ENCODE measurements around the gene KAT8.

KAT8 gene

DNA sequence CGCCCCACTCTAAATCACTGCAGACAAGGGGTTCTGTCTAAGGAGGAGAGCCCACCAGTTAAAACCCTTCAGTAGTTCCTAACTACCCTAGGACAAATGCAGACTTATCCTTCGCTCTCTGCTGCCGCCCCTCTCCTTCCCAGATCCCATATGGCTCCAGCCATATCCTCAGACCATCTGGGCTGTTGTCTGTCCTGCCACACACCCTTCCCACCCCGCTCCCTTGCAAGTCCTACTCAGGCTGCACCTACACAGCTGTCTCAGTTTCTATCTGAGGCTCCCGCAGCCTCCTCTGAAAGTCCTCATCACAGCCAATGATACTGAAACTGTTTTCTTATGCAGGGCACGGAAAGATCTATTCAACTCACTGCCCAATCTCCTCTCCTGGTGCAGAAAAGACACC, 10.0 kb upstream of the KAT8 start:
- no peak overlapping the region for H3K4me3 ChIP-seq (ENCODE audit: control insufficient read depth, low read depth, low read length)
- no peak for TF ChIP-seq CTCF (conservative IDR thresholded peaks at IDR 0.05; ENCODE audit: control insufficient read depth, insufficient read depth, low read depth, low read length)
- DNase-seq (ENCODE audit: low read depth), result no peak

DNA sequence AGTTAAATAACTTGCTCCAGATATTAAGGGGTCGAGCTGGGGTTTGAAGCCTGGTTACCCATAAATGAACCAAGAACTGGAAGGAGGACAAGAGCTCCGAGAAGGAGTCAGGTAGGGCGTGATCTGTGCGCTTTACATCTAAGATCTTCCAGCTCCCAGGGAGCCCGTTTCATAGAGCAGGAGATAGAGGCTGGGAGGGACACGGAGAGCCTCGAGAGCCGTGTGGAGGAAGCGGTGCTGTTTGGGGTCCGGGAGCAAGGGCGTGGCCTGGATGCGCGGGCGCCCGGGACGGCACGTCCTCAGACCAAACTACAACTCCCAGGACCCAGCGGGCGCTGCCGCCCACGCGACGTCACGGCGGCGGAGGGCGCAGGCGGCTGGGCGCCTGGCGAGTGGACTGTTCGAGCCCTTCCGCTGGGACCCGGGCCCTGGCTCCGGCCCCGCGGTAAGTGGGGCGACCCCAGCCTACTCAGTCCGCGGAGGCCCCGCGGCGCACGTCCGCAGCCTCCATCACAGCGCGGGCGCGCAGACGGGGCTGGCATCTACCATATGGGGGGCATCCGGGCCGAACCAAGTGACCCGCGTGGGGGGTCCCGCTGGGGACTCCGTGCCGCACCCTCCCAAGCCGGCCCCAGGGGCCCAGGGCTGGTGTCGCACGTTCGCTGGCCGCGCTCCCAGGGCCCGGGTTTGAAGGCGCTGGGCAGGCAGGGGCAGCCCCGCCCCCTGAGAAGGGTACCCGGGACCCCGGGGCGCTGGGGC, 9.2 kb upstream of the KAT8 start, which contains the start of gene BCKDK:
Gene BCKDK, plus strand, starts transcription at position 352 of the 759 bp plus-strand sequence. CDS start 838 bp downstream, outside the sequence.
- TF ChIP-seq CTCF (conservative IDR thresholded peaks at IDR 0.05; ENCODE audit: control insufficient read depth, insufficient read depth, low read depth, low read length), result no peak
- H3K4me3 ChIP-seq (ENCODE audit: control insufficient read depth, low read depth, low read length), result peak within 1 kb of the TSS; percentile 69
- peak; percentile 65 for DNase-seq (ENCODE audit: low read depth)

DNA sequence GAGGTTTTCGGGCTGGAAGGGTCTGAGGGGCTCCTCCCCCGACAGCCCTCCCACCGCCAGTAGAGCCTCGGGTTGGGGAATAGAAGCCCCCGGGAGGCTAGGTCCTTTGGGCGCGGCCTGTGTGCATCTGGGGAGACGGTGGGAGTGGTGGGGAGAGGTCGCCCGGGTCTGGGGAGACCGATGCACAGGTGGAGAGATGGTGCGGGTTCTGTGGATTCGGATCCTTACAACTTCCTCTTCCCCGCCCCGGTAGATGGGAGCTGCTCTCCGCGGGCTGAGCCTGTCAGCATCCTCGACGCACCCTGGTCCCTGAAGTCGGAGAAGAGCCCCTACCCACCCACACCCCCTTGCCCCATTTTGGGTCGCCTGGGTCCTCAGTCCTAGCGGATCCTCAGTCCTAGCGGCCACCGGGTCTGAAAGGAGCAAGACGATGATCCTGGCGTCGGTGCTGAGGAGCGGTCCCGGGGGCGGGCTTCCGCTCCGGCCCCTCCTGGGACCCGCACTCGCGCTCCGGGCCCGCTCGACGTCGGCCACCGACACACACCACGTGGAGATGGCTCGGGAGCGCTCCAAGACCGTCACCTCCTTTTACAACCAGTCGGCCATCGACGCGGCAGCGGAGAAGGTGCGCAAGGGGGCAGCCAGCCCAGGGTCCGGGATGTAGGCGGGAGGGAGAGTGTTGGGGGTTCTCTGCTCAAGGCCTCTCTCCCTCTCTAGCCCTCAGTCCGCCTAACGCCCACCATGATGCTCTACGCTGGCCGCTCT, 8.5 kb upstream of the KAT8 start:
- no peak for DNase-seq (ENCODE audit: low read depth)
- TF ChIP-seq CTCF (conservative IDR thresholded peaks at IDR 0.05; ENCODE audit: control insufficient read depth, insufficient read depth, low read depth, low read length), result no peak
- H3K4me3 ChIP-seq (ENCODE audit: control insufficient read depth, low read depth, low read length), result peak overlapping the region; percentile 69

GRCh38 chr16:31109622-31110021, 7.8 kb upstream of the KAT8 start:
- TF ChIP-seq CTCF (conservative IDR thresholded peaks at IDR 0.05; ENCODE audit: control insufficient read depth, insufficient read depth, low read depth, low read length), result no peak
- peak overlapping the region; percentile 69 for H3K4me3 ChIP-seq (ENCODE audit: control insufficient read depth, low read depth, low read length)
- DNase-seq (ENCODE audit: low read depth), result no peak

DNA sequence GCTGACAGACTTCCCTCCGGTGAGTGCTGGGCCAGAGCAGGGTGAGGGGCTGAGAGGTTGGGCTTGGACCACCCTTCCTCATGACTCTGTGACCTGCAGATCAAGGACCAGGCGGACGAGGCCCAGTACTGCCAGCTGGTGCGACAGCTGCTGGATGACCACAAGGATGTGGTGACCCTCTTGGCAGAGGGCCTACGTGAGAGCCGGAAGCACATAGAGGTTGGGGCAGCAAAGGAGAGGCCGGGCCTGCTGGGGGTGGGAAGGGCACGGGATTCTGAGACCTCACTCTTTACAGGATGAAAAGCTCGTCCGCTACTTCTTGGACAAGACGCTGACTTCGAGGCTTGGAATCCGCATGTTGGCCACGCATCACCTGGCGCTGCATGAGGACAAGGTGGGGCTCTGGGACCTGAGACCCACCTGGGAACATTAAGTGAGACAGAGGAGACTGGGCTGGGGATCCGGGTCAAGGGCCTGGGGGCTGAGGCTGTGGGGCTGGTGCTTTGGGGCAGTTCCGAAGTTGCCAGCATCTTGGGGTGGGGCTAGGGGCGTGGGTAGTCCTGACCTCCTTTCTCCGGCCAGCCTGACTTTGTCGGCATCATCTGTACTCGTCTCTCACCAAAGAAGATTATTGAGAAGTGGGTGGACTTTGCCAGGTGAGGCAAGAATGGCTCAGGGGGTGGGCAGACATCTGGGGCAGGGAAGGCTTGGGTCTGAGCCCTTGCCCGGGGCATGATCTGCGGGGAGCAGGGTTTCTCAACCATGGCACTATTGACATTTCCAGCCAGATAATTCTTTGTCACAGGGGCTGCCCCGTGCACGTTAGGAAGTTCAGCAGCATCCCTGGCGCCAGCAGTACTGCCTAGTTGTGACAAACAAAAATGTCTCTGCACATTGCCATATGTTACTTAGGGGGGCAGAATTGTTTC, 7.1 kb upstream of the KAT8 start:
- DNase-seq (ENCODE audit: low read depth), result no peak
- no peak for TF ChIP-seq CTCF (conservative IDR thresholded peaks at IDR 0.05; ENCODE audit: control insufficient read depth, insufficient read depth, low read depth, low read length)
- H3K4me3 ChIP-seq (ENCODE audit: control insufficient read depth, low read depth, low read length), result no peak overlapping the region

- no peak overlapping the region for H3K4me3 ChIP-seq (ENCODE audit: control insufficient read depth, low read depth, low read length)
- TF ChIP-seq CTCF (conservative IDR thresholded peaks at IDR 0.05; ENCODE audit: control insufficient read depth, insufficient read depth, low read depth, low read length), result no peak
- DNase-seq (ENCODE audit: low read depth), result no peak
Observed at GRCh38 chr16:31111881-31112466, 5.5 kb upstream of the KAT8 start.
